ENCODE data around the gene CFB.

DNA sequence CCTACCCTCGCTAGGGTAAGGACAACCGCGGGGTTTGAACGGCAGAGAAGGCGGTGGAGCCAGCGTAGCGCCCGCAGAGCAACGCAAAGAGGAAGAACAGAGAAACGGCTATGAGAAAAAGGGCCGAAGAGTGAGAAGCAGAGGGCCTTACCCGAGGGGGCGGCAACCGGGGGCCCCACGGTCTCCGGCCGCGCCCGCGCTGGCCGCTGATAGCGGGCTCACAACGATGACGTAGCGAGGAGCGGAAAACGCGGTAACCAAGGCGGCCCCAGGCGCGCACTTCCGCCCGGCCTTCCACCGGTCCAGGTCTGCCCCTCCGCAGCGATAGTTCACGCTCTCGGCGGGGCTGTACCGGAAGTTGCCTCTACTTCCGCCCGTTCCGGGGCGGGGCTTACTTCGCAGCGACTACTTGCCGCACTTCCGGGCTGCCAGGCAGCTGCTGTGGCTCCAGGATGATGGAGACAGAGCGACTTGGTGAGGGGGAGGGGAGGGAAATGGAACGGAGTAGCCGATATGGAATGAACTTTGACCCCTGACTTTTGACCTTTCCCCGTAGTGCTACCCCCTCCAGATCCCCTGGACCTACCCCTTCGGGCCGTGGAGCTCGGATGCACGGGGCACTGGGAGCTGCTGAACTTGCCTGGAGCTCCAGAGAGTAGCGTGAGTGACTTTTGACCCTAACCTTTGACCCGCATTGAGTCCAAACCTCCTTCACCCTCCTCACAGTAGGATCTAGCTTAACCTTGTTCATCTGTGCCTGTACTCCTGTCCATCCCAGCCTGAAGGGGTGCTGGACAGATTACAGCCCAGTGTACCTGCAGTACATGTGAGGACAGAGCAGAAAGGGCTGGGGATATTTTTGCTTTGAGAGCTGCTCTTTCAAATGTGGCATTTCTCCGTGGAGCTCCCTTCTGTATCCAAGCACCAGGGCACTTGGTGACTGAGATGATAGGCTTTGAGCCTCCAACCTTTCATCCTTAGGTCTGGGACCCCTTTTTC is 13.1 kb downstream of the CFB start, which contains the start of the genes NELFE and SKIC2:
- TF ChIP-seq ZNF121 (CRISPR knock-in tag; IDR thresholded peaks at IDR 0.05) = no peak
- peak; percentile 10; the same call in 1 of the 2 replicates for TF ChIP-seq ZNF362 (CRISPR knock-in tag; IDR thresholded peaks at IDR 0.05; ENCODE audit: borderline replicate concordance)
- TF ChIP-seq RFX5 (IDR thresholded peaks at IDR 0.05; ENCODE audit: low read depth, low read length) = peak; percentile 69
- TF ChIP-seq SRY (CRISPR knock-in tag; IDR thresholded peaks at IDR 0.05) = 0 out of 2 replicates have a peak, but pooled peaks have one; percentile 40
- TF ChIP-seq ZNF713 (CRISPR knock-in tag; IDR thresholded peaks at IDR 0.05) = 0 out of 2 replicates have a peak, but pooled peaks have one; percentile 12
